ENCODE measurements around the gene TBX6.
A peak's percentile ranks its signal among the peaks of the same experiment; 100 is the strongest.

Gene TBX6

DNA sequence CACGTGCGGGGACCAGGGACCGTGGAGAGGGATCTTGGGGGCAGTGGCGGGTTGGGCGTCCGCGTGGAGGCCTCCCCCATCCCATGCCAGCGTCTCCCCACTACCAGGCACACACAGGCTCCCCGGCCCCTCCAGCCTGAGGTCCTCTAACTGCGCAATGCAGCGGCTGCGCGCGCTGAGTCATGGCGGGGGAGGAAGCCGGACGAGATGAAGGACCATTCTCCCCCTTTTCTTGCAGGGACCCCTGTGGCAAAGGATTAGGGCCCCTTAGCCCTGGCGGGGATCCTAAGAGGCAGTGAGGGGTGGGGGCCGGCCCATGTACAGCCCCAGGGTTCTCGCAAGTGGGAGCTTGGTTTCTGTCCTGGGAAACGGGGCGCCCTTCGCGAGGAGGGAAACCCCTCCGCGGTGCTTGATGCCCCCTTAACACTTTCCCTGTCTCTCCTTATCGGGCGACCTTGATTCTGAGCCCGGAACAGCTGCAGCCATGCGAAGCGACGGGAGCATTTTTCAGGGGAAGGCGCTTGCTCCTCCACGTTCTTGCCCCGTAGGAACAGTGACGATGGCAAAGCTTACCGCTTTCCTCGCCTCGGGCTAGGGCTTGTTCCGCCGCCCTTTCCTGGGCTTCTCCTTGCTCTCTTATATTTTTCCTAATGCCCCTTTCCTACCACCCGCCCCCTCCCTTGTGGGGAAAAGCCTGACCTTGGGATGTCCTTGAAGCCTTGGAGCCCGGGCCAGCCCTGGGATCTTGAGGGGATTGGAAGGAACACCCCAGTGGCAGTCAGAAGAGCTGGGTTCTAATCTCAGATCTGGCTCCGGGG, 25.6 kb downstream of the TBX6 start:
- no peak for TF ChIP-seq FOXP2 (optimal IDR thresholded peaks at IDR 0.05; ENCODE audit: borderline replicate concordance, extremely low read depth, extremely low read length, insufficient read depth)

DNA sequence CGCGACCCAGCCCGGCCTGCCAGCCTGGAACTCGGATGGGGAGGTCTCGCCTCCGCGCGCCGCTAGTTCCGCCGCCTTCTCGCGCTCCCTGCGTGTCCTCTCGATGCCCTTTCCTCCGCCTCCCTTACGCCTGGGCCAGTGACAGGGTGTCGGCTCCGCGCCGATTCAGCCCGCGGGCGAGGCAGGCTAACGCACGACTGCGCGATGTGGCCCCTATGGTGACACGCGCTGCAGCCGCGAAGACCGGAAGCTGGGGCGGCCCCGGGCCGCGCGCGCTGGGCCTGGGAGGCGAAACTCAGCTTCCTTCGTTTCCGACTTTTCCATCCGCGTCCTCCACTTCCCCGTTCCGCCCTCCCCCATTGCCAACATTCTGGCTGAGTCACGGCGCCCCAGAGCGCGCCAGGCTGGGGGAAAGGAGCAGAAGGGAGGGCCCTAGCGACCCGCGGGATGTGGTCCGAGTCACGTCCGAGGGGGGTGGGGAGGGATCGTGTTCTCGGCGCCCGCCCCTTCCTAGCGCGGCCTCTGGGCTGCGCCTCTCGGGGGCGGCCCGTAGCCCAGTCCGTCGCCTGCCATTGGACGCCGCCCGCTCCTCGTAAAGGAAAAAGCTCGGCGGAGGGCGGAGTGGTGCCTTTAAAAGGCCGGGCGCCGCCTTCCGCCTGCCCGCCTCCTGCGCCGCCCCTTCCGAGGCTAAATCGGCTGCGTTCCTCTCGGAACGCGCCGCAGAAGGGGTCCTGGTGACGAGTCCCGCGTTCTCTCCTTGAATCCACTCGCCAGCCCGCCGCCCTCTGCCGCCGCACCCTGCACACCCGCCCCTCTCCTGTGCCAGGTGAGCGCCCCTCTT, 26.4 kb downstream of the TBX6 start, which contains the start of gene ALDOA:
Gene ALDOA, plus strand, starts transcription at position 659 of the 841 bp plus-strand sequence. CDS start 1,138 bp downstream, outside the sequence.
- TF ChIP-seq REST (IDR thresholded peaks at IDR 0.05; ENCODE audit: insufficient read depth in 1 of 2, low read depth in 2 of 2, low read length in 2 of 2) (no peak; a peak in 1 of 4 replicates), FOXP2 (optimal IDR thresholded peaks at IDR 0.05; ENCODE audit: borderline replicate concordance, extremely low read depth, extremely low read length, insufficient read depth) (peak; percentile 77), SIN3A (IDR thresholded peaks at IDR 0.05; ENCODE audit: borderline replicate concordance, insufficient read depth, low read length) (no peak), POLR2AphosphoS5 (IDR thresholded peaks at IDR 0.05; ENCODE audit: low read depth, low read length) (peak; percentile 74), TAF1 (IDR thresholded peaks at IDR 0.05; ENCODE audit: borderline replicate concordance, insufficient read depth, low read length) (peak; percentile 87; the same call in 1 of the 2 replicates)

- TF ChIP-seq FOXP2 (optimal IDR thresholded peaks at IDR 0.05; ENCODE audit: borderline replicate concordance, extremely low read depth, extremely low read length, insufficient read depth) (no peak), POLR2AphosphoS5 (IDR thresholded peaks at IDR 0.05; ENCODE audit: low read depth, low read length) (peak; percentile 50; the same call in 1 of the 2 replicates), SIN3A (IDR thresholded peaks at IDR 0.05; ENCODE audit: borderline replicate concordance, insufficient read depth, low read length) (no peak)
These were observed 27.0 kb downstream of the TBX6 start for GRCh38 chr16:30064729-30065101.

DNA sequence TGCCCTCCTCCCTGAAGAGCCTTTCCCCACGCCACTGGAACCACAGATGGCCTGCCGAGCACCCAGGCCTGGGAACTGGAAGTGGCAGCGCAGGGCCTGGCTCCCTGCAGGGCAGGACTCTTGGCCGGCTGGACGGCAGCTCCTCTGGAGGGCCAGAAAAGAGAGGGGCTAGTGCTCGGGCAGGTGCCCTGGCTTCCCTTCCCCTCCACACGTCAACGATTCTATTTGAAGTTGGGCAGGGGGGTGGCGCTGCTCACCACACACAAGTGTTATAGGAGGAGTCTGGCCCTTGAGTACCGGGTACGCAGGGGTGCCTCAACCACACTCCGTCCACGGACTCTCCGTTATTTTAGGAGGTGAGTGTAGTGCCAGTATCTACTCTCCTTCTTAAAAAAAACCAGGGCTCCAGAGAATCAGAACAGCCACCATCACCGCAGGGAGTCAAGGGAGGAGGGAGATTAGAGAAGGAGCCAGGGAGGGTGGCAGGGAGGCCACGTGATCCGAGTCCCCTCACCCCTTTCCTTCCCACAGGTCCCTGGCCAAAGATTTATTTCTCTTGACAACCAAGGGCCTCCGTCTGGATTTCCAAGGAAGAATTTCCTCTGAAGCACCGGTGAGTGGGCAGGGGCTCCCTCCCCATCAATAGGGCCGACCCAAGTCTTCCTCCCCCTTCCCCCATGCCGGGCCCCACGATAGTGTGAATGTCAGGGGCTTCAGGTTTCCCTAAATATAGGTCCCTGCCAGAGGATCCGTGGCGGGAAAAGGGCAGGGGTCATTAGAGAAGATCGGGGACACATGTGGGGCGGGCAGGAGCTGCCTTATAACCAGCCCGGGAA, 27.6 kb downstream of the TBX6 start:
- TF ChIP-seq FOXP2 (optimal IDR thresholded peaks at IDR 0.05; ENCODE audit: borderline replicate concordance, extremely low read depth, extremely low read length, insufficient read depth): no peak
- no peak for TF ChIP-seq TAF1 (IDR thresholded peaks at IDR 0.05; ENCODE audit: borderline replicate concordance, insufficient read depth, low read length)
- TF ChIP-seq POLR2AphosphoS5 (IDR thresholded peaks at IDR 0.05; ENCODE audit: low read depth, low read length): no peak
- no peak for TF ChIP-seq SIN3A (IDR thresholded peaks at IDR 0.05; ENCODE audit: borderline replicate concordance, insufficient read depth, low read length)
- no peak for TF ChIP-seq REST (IDR thresholded peaks at IDR 0.05; ENCODE audit: insufficient read depth in 1 of 2, low read depth in 2 of 2, low read length in 2 of 2)

GRCh38 chr16:30063278-30063892, 28.3 kb downstream of the TBX6 start:
- no peak for TF ChIP-seq REST (IDR thresholded peaks at IDR 0.05; ENCODE audit: insufficient read depth in 1 of 2, low read depth in 2 of 2, low read length in 2 of 2)
- no peak for TF ChIP-seq FOXP2 (optimal IDR thresholded peaks at IDR 0.05; ENCODE audit: borderline replicate concordance, extremely low read depth, extremely low read length, insufficient read depth)
- TF ChIP-seq SIN3A (IDR thresholded peaks at IDR 0.05; ENCODE audit: borderline replicate concordance, insufficient read depth, low read length): no peak
- no peak for TF ChIP-seq TAF1 (IDR thresholded peaks at IDR 0.05; ENCODE audit: borderline replicate concordance, insufficient read depth, low read length)
- TF ChIP-seq POLR2AphosphoS5 (IDR thresholded peaks at IDR 0.05; ENCODE audit: low read depth, low read length): no peak

All from PFSK-1 (cell line).